ENCODE measurements around the gene GLDC. TPM values are rescaled to one million over a fixed set of nuclear protein-coding genes. Genes with fewer than 3 reads are reported as not detected.
A peak's percentile ranks its signal among the peaks of the same experiment; 100 is the strongest.

Gene GLDC
- total and polyA plus RNA-seq, 4 donors = 26.7 to 102 (median 59.3) TPM

DNA sequence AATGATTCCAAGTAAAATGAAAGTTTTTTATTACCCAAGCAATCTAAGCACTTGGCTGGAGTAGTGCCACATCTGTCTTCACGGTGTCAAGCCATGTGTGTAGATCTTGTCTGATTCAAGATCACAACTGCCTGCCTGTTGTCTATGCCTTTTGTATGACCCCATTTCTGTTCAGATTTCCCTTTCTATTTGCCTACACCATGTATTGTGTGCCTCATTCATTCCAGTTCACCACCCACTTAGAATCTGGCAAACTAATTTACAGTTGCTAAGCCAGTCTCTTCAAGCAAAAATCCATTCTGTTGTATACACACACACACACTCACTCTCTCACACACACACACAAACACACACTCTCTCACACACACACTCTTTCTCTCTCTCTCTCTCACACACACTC, 33.7 kb downstream of the GLDC start (continued):
- no peak for TF ChIP-seq TAF1 (conservative IDR thresholded peaks at IDR 0.05)
- no peak for TF ChIP-seq FOXA1 (IDR thresholded peaks at IDR 0.05)
- no peak for TF ChIP-seq JUND (IDR thresholded peaks at IDR 0.05)
- TF ChIP-seq, protein P1, sequence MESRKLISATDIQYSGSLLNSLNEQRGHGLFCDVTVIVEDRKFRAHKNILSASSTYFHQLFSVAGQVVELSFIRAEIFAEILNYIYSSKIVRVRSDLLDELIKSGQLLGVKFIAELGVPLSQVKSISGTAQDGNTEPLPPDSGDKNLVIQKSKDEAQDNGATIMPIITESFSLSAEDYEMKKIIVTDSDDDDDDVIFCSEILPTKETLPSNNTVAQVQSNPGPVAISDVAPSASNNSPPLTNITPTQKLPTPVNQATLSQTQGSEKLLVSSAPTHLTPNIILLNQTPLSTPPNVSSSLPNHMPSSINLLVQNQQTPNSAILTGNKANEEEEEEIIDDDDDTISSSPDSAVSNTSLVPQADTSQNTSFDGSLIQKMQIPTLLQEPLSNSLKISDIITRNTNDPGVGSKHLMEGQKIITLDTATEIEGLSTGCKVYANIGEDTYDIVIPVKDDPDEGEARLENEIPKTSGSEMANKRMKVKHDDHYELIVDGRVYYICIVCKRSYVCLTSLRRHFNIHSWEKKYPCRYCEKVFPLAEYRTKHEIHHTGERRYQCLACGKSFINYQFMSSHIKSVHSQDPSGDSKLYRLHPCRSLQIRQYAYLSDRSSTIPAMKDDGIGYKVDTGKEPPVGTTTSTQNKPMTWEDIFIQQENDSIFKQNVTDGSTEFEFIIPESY (IDR thresholded peaks at IDR 0.05) = no peak
- TF ChIP-seq FOXA2 (IDR thresholded peaks at IDR 0.05) = no peak
- no peak for TF ChIP-seq SP1 (IDR thresholded peaks at IDR 0.05)

DNA sequence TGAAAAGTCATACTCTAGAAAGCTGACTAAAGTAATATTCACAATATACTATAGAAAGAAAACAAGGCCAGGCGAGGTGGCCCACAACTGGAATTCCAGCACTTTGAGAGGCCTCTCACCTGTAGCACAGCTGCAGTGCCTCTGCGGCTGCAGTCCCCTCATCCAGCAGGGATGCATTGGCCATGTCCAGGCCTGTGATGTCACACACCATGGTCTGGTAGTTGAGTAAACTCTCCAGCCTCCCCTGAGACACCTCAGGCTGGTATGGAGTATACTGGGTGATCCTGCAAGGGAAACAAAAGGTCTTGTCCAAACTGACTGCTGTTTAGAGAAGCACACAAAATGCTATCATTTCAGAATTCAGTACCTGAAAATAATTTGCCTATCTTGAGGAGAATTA, 35.5 kb downstream of the GLDC start:
- Histone ChIP-seq H3K4me3 (ENCODE audit: low read depth in 1 of 3, low read length in 3 of 3) (no peak overlapping the region), H3K36me3 (ENCODE audit: control insufficient read depth in 4 of 4, insufficient read depth in 3 of 4, low read depth in 1 of 4, low read length in 3 of 4) (peaks cover 11 to 29% (median 17%) of the 10 kb centered on the region in 4 donors), H3K27ac (ENCODE audit: low read depth in 1 of 2, low read length in 2 of 2) (peak overlapping the region in 1 of 2 donors; percentile 35), H3K4me1 (ENCODE audit: control insufficient read depth in 4 of 4, insufficient read depth in 4 of 4, low read length in 3 of 4) (peaks cover 2 to 14% (median 10%) of the 10 kb centered on the region in 4 donors), H3K27me3 (ENCODE audit: control insufficient read depth in 4 of 4, insufficient read depth in 4 of 4, low read length in 3 of 4) (no peaks in the 10 kb centered on the region), H3K9me3 (ENCODE audit: control insufficient read depth in 4 of 4, low read length in 3 of 4) (no peaks in the 10 kb centered on the region), H3K9ac (ENCODE audit: low read depth in 1 of 2, low read length in 2 of 2) (no peak overlapping the region)
- TF ChIP-seq, protein P2, sequence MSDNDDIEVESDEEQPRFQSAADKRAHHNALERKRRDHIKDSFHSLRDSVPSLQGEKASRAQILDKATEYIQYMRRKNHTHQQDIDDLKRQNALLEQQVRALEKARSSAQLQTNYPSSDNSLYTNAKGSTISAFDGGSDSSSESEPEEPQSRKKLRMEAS (IDR thresholded peaks at IDR 0.05) = no peak
- TF ChIP-seq, protein P1 (IDR thresholded peaks at IDR 0.05) = no peak
- TF ChIP-seq, protein P3, sequence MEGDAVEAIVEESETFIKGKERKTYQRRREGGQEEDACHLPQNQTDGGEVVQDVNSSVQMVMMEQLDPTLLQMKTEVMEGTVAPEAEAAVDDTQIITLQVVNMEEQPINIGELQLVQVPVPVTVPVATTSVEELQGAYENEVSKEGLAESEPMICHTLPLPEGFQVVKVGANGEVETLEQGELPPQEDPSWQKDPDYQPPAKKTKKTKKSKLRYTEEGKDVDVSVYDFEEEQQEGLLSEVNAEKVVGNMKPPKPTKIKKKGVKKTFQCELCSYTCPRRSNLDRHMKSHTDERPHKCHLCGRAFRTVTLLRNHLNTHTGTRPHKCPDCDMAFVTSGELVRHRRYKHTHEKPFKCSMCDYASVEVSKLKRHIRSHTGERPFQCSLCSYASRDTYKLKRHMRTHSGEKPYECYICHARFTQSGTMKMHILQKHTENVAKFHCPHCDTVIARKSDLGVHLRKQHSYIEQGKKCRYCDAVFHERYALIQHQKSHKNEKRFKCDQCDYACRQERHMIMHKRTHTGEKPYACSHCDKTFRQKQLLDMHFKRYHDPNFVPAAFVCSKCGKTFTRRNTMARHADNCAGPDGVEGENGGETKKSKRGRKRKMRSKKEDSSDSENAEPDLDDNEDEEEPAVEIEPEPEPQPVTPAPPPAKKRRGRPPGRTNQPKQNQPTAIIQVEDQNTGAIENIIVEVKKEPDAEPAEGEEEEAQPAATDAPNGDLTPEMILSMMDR (IDR thresholded peaks at IDR 0.05; ENCODE audit: low read depth, low read length, missing input control) = no peak
- TF ChIP-seq FOXA1 (IDR thresholded peaks at IDR 0.05) = no peak
- TF ChIP-seq YY1 (IDR thresholded peaks at IDR 0.05) = no peak
- no peak for TF ChIP-seq RAD21 (IDR thresholded peaks at IDR 0.05)
- no peak for TF ChIP-seq HNF4G (IDR thresholded peaks at IDR 0.05)
- TF ChIP-seq FOXA2 (IDR thresholded peaks at IDR 0.05) = no peak
- TF ChIP-seq TAF1 (conservative IDR thresholded peaks at IDR 0.05) = no peak
- TF ChIP-seq, protein P4, sequence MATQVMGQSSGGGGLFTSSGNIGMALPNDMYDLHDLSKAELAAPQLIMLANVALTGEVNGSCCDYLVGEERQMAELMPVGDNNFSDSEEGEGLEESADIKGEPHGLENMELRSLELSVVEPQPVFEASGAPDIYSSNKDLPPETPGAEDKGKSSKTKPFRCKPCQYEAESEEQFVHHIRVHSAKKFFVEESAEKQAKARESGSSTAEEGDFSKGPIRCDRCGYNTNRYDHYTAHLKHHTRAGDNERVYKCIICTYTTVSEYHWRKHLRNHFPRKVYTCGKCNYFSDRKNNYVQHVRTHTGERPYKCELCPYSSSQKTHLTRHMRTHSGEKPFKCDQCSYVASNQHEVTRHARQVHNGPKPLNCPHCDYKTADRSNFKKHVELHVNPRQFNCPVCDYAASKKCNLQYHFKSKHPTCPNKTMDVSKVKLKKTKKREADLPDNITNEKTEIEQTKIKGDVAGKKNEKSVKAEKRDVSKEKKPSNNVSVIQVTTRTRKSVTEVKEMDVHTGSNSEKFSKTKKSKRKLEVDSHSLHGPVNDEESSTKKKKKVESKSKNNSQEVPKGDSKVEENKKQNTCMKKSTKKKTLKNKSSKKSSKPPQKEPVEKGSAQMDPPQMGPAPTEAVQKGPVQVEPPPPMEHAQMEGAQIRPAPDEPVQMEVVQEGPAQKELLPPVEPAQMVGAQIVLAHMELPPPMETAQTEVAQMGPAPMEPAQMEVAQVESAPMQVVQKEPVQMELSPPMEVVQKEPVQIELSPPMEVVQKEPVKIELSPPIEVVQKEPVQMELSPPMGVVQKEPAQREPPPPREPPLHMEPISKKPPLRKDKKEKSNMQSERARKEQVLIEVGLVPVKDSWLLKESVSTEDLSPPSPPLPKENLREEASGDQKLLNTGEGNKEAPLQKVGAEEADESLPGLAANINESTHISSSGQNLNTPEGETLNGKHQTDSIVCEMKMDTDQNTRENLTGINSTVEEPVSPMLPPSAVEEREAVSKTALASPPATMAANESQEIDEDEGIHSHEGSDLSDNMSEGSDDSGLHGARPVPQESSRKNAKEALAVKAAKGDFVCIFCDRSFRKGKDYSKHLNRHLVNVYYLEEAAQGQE (IDR thresholded peaks at IDR 0.05) = no peak
- no peak for DNase-seq (ENCODE audit: low spot score)
- 96% methylated on average over 2 of the region's 2 CpGs for WGBS

Measured in liver (tissue), 9 donors.